Right lobe of liver (tissue), 6 donors: ENCODE results near the gene RIC8A. TPM values are rescaled to one million over a fixed set of nuclear protein-coding genes. Genes with fewer than 3 reads are reported as not detected.

Source experiments
- ATAC-seq, 4 donors: fragments of 200-7000 bp; cut with Tn5 transposase; one replicate each; pipeline ENCODE4 v1.9.1; 2020; ENCODE audit warnings: mild to moderate bottlenecking in 4 of 4, moderate library complexity in 4 of 4
- DNase-seq, 3 donors: peaks; one replicate each; pipeline ENCODE4 v3.0.0-alpha.2; 2020
- H3K27ac ChIP-seq, 3 donors: fragments of 200-600 bp; one replicate each; pipeline ENCODE4 v1.8.0; 2022
- H3K27me3 ChIP-seq, 2 donors: fragments of 200-600 bp; one replicate each; pipeline ENCODE4 v1.8.0; 2022
- H3K36me3 ChIP-seq, 4 donors: fragments of 200-600 bp; sonication (generic) in 1 of 4; one replicate each; pipeline versions ENCODE4 v1.5.1 to v1.8.0; 2017 to 2022; ENCODE audit warnings: control low read depth in 1 of 4
- H3K4me1 ChIP-seq, 4 donors: fragments of 200-600 bp; sonication (generic) in 1 of 4; one replicate each; pipeline versions ENCODE4 v1.5.1 to v1.8.0; 2017 to 2022; ENCODE audit warnings: control low read depth in 1 of 4
- H3K4me3 ChIP-seq, 3 donors: fragments of 200-600 bp; one replicate each; pipeline ENCODE4 v1.8.0; 2022
- H3K9me3 ChIP-seq, 4 donors: fragments of 200-600 bp; sonication (generic) in 1 of 4; one replicate each; pipeline versions ENCODE4 v1.5.1 to v1.8.0; 2017 to 2022; ENCODE audit warnings: control low read depth in 1 of 4
- CTCF ChIP-seq, 4 donors: fragments of 200-600 bp in 3 of 4; fragments of 450-650 bp in 1 of 4; IDR thresholded peaks; one replicate each; pipeline versions ENCODE4 v1.5.1 to v1.8.0; 2016 to 2022; ENCODE audit warnings: antibody characterized with exemption in 4 of 4, mild to moderate bottlenecking in 2 of 4
- POLR2A ChIP-seq: fragments of 450-650 bp; IDR thresholded peaks from one replicate; pipeline ENCODE4 v1.6.1; 2017; ENCODE audit warnings: antibody characterized with exemption, mild to moderate bottlenecking
- WGBS: methylation state at CpG from one replicate; pipeline ENCODE4 v1.1.6; 2018; ENCODE audit warnings: low coverage, low lambda C conversion rate; ENCODE audit not compliant: insufficient coverage; ENCODE audit errors: missing lambda C conversion rate; 5-methylcytosine and 5-hydroxymethylcytosine counted together
- intact Hi-C, 2 donors: fragments of 100-400 bp; cut with DNase I; formaldehyde crosslinking; loops; one replicate each; pipeline versions ENCODE4 v1.11.2 to v1.14.1; 2022
- total RNA-seq, 6 experiments: library from RNA; depleted of rRNA in 2 of 6; stranded (reverse); fragments of >200 nt in 2 of 6; fragmentation: NEBNext Ultra II Directional in 3 of 6; extraction: Animal tissue kit (Norgen Biotek cat#: 25700) in 3 of 6; gene quantifications; one replicate each; pipeline versions ENCODE4 v1.1.0 to v1.2.4, GENCODE V29; 2016 to 2023
- donor health status: DM: no; HTN: yes; CAD: no.
- donor health status: DM: no; HTN: no; CAD: no.
- donor health status: DM: no; HTN: no; CAD: no.
- donor health status: DM: no; HTN: yes; CAD: no.
- donor health status: DM: no; HTN: yes; CAD: no.

RIC8A gene
- total RNA-seq, 6 experiments from 2014 or later: 29.7 to 54.0 (median 32.4) TPM

- Histone ChIP-seq H3K4me1 (peaks cover 0 to 11% (median 6%) of the 10 kb centered on the region in 4 donors), H3K36me3 (peaks cover 0 to 58% (median 15%) of the 10 kb centered on the region in 4 donors), H3K9me3 (no peaks in the 10 kb centered on the region), H3K27me3 (no peaks in the 10 kb centered on the region), H3K27ac (no peak overlapping the region), H3K4me3 (no peak overlapping the region)
- no peak for ATAC-seq
- intact Hi-C loops: loop anchor here in 1 of 2 donors (5.0 kb wide), 1 partner anchor 145 kb away; no protein-coding TSS in a partner anchor
- TF ChIP-seq POLR2A: no peak
- TF ChIP-seq CTCF (IDR thresholded peaks at IDR 0.05): no peak
- 100% methylated on average over 3 of the region's 17 CpGs for WGBS
- peak in 1 of 3 donors; percentile 23 for DNase-seq
These were observed 4.9 kb downstream of the RIC8A start for GRCh38 chr11:212150-213100.

- Histone ChIP-seq H3K27ac (no peak overlapping the region), H3K9me3 (no peaks in the 10 kb centered on the region)
These were observed 5.6 kb downstream of the RIC8A start for GRCh38 chr11:213111-213510.

GRCh38 chr11:214083-214482, 6.6 kb downstream of the RIC8A start:
- H3K27me3 ChIP-seq: no peaks in the 10 kb centered on the region
- peaks cover 0 to 11% (median 5%) of the 10 kb centered on the region in 4 donors for H3K4me1 ChIP-seq
- no peak overlapping the region for H3K4me3 ChIP-seq
- peaks cover 0 to 62% (median 15%) of the 10 kb centered on the region in 4 donors for H3K36me3 ChIP-seq
- intact Hi-C loops: loop anchor here in 1 of 2 donors (5.0 kb wide), 1 partner anchor 143 kb away; no protein-coding TSS in a partner anchor
- ATAC-seq (no peak), DNase-seq (peak in 1 of 3 donors; percentile 42)
- WGBS: 82% methylated on average over 2 of the region's 7 CpGs
- H3K9me3 ChIP-seq: no peaks in the 10 kb centered on the region
- no peak overlapping the region for H3K27ac ChIP-seq
- TF ChIP-seq POLR2A (no peak), CTCF (IDR thresholded peaks at IDR 0.05) (no peak)

More at GRCh38 chr11:213111-213510, 5.6 kb downstream of the RIC8A start:
- Histone ChIP-seq H3K36me3 (peaks cover 0 to 58% (median 15%) of the 10 kb centered on the region in 4 donors), H3K4me1 (peaks cover 0 to 11% (median 6%) of the 10 kb centered on the region in 4 donors), H3K4me3 (no peak overlapping the region), H3K27me3 (no peaks in the 10 kb centered on the region)
- DNase-seq: peak in 1 of 3 donors; percentile 39
- TF ChIP-seq POLR2A (no peak), CTCF (IDR thresholded peaks at IDR 0.05) (no peak)
- no peak for ATAC-seq
- intact Hi-C loops: loop anchor here in 1 of 2 donors (5.0 kb wide), 1 partner anchor 144 kb away; no protein-coding TSS in a partner anchor
- 88% methylated on average over 3 of the region's 4 CpGs for WGBS

- ATAC-seq: peak; percentile 19 to 30 (median 25)
- no peaks in the 10 kb centered on the region for H3K27me3 ChIP-seq
- TF ChIP-seq CTCF (IDR thresholded peaks at IDR 0.05) (no peak), POLR2A (no peak)
- peak in 1 of 3 donors; percentile 36 for DNase-seq
- H3K9me3 ChIP-seq: no peaks in the 10 kb centered on the region
- no peak overlapping the region for H3K4me3 ChIP-seq
- intact Hi-C loops: no loop called here
- no peaks in the 10 kb centered on the region for H3K4me1 ChIP-seq
- WGBS: 85% methylated on average over 4 of the region's 4 CpGs
- no peak overlapping the region for H3K27ac ChIP-seq
- peaks cover 0 to 53% (median 15%) of the 10 kb centered on the region in 4 donors for H3K36me3 ChIP-seq
These were observed 8.1 kb downstream of the RIC8A start for GRCh38 chr11:215581-216037.
